Transverse colon (tissue), 4 donors: ENCODE results near the gene PIK3CD. TPM values are rescaled to one million over a fixed set of nuclear protein-coding genes. Genes with fewer than 3 reads are reported as not detected.
"Not testable (repeated sequence)": the region's sequence is repeated elsewhere in the genome, so short reads cannot be mapped to it uniquely, and the experiment has no call there.

Experiments used
- DNase-seq: peaks from one replicate; pipeline ENCODE4 v3.0.0-alpha.2; 2019
- H3K27ac ChIP-seq, 4 donors: fragments of 200-600 bp; sonication (generic); 2 replicates each; pipeline ENCODE4 v1.5.1; 2016 to 2018; ENCODE audit warnings: inconsistent platforms in 4 of 4
- H3K27me3 ChIP-seq: fragments of 200-600 bp; sonication (generic); 2 replicates; pipeline ENCODE4 v1.5.1; 2017; ENCODE audit warnings: inconsistent platforms
- H3K36me3 ChIP-seq, 4 donors: fragments of 200-600 bp; sonication (generic); 2 replicates each; pipeline ENCODE4 v1.5.1; 2017 to 2019; ENCODE audit warnings: inconsistent platforms in 4 of 4
- H3K4me1 ChIP-seq, 4 donors: fragments of 200-600 bp; sonication (generic); 2 replicates each; pipeline ENCODE4 v1.5.1; 2017 to 2020; ENCODE audit warnings: inconsistent platforms in 4 of 4
- H3K4me3 ChIP-seq, 4 donors: fragments of 200-600 bp; sonication (generic); 1 replicate in 1 of 4; 2 replicates in 3 of 4; pipeline versions ENCODE4 v1.5.1 to v1.6.1; 2017 to 2019; ENCODE audit warnings: inconsistent platforms in 4 of 4
- H3K9me3 ChIP-seq, 2 donors: fragments of 200-600 bp; sonication (generic); 2 replicates each; pipeline ENCODE4 v1.5.1; 2017 to 2019; ENCODE audit warnings: inconsistent platforms in 2 of 2
- CTCF ChIP-seq, 5 experiments: fragments of 200-600 bp in 3 of 5; fragments of 450-650 bp in 2 of 5; sonication (generic) in 3 of 5; IDR thresholded peaks; 1 replicate in 2 of 5; 2 replicates in 3 of 5; pipeline ENCODE4 v1.5.1; 2016 to 2017; ENCODE audit warnings: antibody characterized with exemption in 5 of 5, inconsistent platforms in 3 of 5, mild to moderate bottlenecking in 2 of 5, moderate library complexity in 1 of 5
- EP300 ChIP-seq: sonication (generic); formaldehyde crosslinking; IDR thresholded peaks from one replicate; pipeline ENCODE4 v1.6.1; 2017; ENCODE audit warnings: antibody characterized with exemption, low read depth
- POLR2A ChIP-seq: fragments of 450-650 bp; IDR thresholded peaks from one replicate; pipeline ENCODE4 v1.6.1; 2016; ENCODE audit warnings: antibody characterized with exemption, mild to moderate bottlenecking, moderate library complexity
- POLR2AphosphoS5 ChIP-seq, 3 donors: sonication (generic); formaldehyde crosslinking; IDR thresholded peaks; one replicate each; pipeline ENCODE4 v1.6.1; 2016; ENCODE audit warnings: antibody characterized with exemption in 3 of 3
- WGBS, 2 donors: methylation state at CpG; one replicate each; pipeline ENCODE4 v1.1.5; 2018; ENCODE audit warnings: low coverage in 1 of 2; 5-methylcytosine and 5-hydroxymethylcytosine counted together
- in situ Hi-C, 4 donors: fragments of 200-750 bp; cut with MboI; loops; one replicate each; pipeline versions ENCODE4 v1.15.0 to v1.15.1; 2017; ENCODE audit warnings: low sequenced_read_pairs in 3 of 4, low pct_ligation_motif_present in 1 of 4, low pct_unique_long_range_greater_than_20kb in 1 of 4
- intact Hi-C: fragments of 100-400 bp; cut with DNase I; formaldehyde crosslinking; loops from one replicate; pipeline ENCODE4 v1.15.1; 2023; ENCODE audit warnings: low total_unique reads
- total RNA-seq, 4 donors: library from RNA; depleted of rRNA; stranded (reverse); fragments of >200 nt; gene quantifications; one replicate each; pipeline ENCODE4 v1.1.0, GENCODE V29; 2016

Gene PIK3CD
- total RNA-seq, 4 donors from 2014 or later, result 0.20 to 6.7 (median 4.1) TPM

GRCh38 chr1:9624081-9624480, 27.4 kb upstream of the PIK3CD start:
- no peak for DNase-seq
- H3K36me3 ChIP-seq, result no peaks in the 10 kb centered on the region
- no peak for TF ChIP-seq POLR2A
- no peaks in the 10 kb centered on the region for H3K9me3 ChIP-seq
- 67 to 89% methylated on average over 1 to 2 of the region's 2 CpGs for WGBS, 2 donors
- peaks cover 0 to 14% (median 4%) of the 10 kb centered on the region in 4 donors for H3K4me1 ChIP-seq
- in situ Hi-C loops, result loop anchor here in 1 of 4 donors (10.0 kb wide), 1 partner anchor 241 kb away; no protein-coding TSS in a partner anchor
- intact Hi-C loops, result no loop called here
- H3K27me3 ChIP-seq, result peaks cover 8% of the 10 kb centered on the region
- H3K4me3 ChIP-seq, result no peak overlapping the region
- H3K27ac ChIP-seq, result no peak overlapping the region

GRCh38 chr1:9625030-9625429, 26.5 kb upstream of the PIK3CD start:
- intact Hi-C loops, DNase-seq, H3K27ac ChIP-seq, H3K36me3 ChIP-seq, H3K27me3 ChIP-seq, H3K4me3 ChIP-seq, H3K9me3 ChIP-seq: not testable (repeated sequence)
- 97 to 100% methylated on average over 2 to 3 of the region's 3 CpGs for WGBS, 2 donors
- in situ Hi-C loops, result loop anchor here in 1 of 4 donors (10.0 kb wide), 1 partner anchor 240 kb away; no protein-coding TSS in a partner anchor
- peaks cover 0 to 14% (median 4%) of the 10 kb centered on the region in 4 donors for H3K4me1 ChIP-seq

GRCh38 chr1:9626201-9626608, 25.3 kb upstream of the PIK3CD start:
- Histone ChIP-seq H3K9me3 (no peaks in the 10 kb centered on the region), H3K27me3 (peaks cover 4% of the 10 kb centered on the region), H3K4me1 (peaks cover 0 to 14% (median 4%) of the 10 kb centered on the region in 4 donors), H3K36me3 (no peaks in the 10 kb centered on the region), H3K27ac (no peak overlapping the region), H3K4me3 (peak overlapping the region in 1 of 4 donors; percentile 23)
- 54 to 80% methylated on average over 2 to 9 of the region's 9 CpGs for WGBS, 2 donors
- DNase-seq, result no peak
- no peak for TF ChIP-seq CTCF (IDR thresholded peaks at IDR 0.05)
- TF ChIP-seq POLR2AphosphoS5 (IDR thresholded peaks at IDR 0.05), result no peak
- TF ChIP-seq EP300, result no peak
- TF ChIP-seq POLR2A, result no peak
- in situ Hi-C loops (loop anchor here in 1 of 4 donors (10.0 kb wide), 1 partner anchor 239 kb away; no protein-coding TSS in a partner anchor), intact Hi-C loops (loop anchor here (2.0 kb wide), 1 partner anchor 239 kb away; no protein-coding TSS in a partner anchor)

- no peak for TF ChIP-seq POLR2A
- TF ChIP-seq POLR2AphosphoS5 (IDR thresholded peaks at IDR 0.05), result no peak
- no peak for TF ChIP-seq EP300
- no peak for TF ChIP-seq CTCF (IDR thresholded peaks at IDR 0.05)
- peak overlapping the region in 1 of 4 donors; percentile 27 for H3K4me3 ChIP-seq
- intact Hi-C loops, result no loop called here
- peak overlapping the region; percentile 37 to 67 (median 54) for H3K27ac ChIP-seq
- 45 to 74% methylated on average over 4 to 23 of the region's 23 CpGs for WGBS, 2 donors
- H3K27me3 ChIP-seq, result peaks cover 4% of the 10 kb centered on the region
- DNase-seq, result no peak
- H3K4me1 ChIP-seq, result peaks cover 0 to 14% (median 4%) of the 10 kb centered on the region in 4 donors
- H3K9me3 ChIP-seq, result no peaks in the 10 kb centered on the region
- in situ Hi-C loops, result loop anchor here in 1 of 4 donors (10.0 kb wide), 1 partner anchor 236 kb away; no protein-coding TSS in a partner anchor
- no peaks in the 10 kb centered on the region for H3K36me3 ChIP-seq
Observed at GRCh38 chr1:9628541-9629444, 22.7 kb upstream of the PIK3CD start.
